Hematopoietic multipotent progenitor cell treated with erythropoietin and hydrocortisone succinate and interleukin-3 and kit ligand, for 15 days (in vitro differentiated cells): Measurements from ENCODE around the gene LDAH.

Source experiments
- DNase-seq: peaks from one replicate; pipeline ENCODE4 v3.0.0-alpha.2; 2015; ENCODE audit warnings: low spot score

LDAH gene

DNA sequence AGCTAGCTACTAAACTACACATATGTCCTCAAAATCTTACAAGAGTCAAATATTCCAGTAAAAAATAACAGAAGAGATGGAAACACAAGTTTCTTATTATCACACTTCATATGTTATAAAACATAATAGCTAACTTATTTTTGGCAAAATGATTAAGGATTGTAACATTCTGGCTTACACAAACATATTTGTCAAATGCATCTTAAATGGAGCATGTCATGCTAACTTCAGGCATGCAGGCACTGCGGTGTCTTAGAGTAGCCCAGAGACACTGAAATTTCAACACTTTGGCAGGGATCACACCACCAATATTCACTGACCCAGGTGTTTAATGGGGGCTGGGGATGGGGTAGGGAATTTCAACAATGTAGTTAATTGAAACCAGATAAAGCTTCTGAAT is 51.6 kb downstream of the LDAH start:
- DNase-seq, result no peak

DNA sequence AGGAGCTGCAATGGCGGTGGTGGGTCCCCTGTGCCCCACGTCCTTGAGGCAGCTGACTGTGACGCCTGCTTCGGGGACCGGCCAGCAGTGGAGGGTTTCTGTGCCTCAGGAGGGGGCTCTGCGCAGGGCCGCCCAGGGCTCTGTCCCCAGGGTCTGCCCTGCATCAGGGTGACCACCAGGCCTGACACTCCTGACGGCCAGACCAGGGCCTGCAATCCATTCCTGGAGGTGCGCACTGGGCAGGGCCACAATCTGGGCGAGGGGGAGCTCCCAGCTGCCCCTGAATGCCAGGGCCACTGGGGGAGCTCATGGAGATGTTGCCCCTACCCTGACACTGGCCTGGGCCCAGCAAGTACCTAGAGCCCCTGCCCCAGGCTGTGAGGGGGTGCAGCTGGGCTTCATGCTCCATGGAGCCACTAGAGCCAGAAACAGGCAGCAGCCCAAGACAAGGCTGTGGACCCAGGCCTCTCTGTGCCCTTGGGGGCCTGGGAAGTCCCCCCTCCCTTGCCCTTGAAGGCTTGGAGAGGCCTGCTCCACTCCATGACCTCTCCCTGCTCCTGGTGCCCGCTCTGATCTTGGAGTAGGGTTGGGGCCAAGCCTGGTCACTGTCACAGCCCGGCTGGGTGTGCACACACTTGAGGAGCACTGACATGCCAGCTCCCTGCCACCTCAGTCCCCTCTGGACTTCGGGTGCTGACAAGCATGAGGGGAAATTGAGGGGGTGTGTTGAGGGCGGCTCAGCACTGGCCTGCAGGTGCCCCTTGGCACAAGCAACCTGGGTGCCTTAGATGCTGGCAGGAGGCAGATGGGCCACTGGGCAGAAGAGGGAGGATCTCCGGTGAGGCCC is 55.9 kb downstream of the LDAH start:
- no peak for DNase-seq

GRCh38 chr2:20766213-20766612 is 56.7 kb downstream of the LDAH start:
- no peak for DNase-seq

DNA sequence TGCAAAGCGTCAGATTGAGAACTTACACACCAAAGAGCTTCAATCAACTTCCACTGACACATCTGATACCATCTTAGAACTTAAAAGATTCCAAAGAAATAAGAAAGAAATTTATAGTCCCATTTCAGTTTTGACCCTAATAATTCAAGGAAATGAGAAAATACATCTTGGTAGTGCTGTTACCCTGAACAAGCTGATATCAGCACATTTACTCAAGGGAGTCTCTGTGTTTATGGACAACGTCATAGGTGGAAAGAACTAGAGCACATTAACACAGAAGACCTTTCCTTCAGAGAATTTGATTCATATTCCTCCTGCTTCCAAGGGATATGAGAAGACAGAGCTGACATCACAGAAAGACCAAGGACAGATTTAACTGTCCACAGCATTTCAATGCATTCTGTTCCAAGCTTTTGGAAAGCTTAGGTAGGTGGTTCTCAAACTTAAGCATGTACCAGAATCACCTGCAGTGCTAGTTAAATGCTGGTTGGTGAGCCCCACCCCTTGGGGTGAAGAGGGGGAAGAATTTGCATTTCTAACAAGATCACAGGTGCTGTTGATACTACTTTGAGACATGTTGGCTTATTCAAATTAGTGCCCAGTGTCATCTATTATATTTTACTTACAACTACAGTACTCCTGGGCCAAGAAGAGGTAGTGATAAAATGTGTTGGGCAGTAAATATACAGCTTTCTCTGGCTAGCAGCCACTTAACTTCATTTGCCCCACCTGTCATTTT is 59.8 kb downstream of the LDAH start:
- DNase-seq, result no peak

GRCh38 chr2:20759487-20759886 is 63.4 kb downstream of the LDAH start:
- no peak for DNase-seq

DNA sequence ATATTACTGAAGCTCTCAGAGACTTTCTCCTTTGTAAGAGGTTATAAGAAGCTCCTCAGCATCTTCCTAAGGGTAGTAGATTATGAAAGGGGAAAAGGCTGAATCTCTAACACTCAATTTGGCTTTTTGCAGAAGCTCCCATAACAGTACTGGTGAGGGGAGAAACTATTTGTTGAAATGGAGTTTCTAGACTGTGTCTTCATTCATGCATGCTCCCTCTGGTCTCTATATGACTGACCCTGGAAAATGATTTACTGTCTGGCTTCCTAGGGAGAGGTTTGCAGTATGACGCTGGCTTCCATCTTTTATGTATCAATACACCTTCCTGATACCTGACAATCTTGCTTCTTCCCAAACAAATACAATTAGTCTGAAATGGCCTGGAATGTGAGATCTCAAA is 63.9 kb downstream of the LDAH start:
- DNase-seq, result no peak

DNA sequence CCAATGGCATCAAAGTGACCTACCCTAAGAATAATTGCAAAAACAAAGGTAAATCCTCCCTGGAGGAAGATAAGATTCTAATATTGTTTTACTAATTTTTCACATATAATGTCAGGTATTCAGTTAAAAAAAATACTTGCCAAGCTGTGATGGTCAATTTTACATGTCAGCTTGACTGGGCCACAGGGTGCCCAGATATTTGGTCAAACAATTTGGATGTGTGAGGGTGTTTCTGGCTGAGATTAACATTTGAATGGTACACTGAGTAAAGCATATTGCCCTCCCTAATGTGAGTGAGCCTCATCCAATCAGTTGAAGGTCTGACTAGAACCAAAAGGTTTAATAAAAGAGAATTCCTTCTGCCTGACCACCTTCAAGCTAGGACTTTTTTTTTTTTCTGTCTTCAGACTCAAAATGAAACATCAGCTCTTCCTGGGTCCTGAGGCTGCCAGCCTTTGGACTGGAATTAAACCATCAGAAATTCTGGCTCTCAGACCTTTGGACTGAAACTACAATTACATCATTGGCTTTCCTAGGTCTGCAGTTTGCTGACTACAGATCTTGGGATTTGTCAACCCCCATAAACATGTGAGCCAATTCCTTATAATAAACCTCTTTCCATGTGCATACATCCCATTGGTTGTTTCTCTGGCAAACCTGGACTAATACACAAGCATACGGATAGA is 65.4 kb downstream of the LDAH start:
- no peak for DNase-seq

DNA sequence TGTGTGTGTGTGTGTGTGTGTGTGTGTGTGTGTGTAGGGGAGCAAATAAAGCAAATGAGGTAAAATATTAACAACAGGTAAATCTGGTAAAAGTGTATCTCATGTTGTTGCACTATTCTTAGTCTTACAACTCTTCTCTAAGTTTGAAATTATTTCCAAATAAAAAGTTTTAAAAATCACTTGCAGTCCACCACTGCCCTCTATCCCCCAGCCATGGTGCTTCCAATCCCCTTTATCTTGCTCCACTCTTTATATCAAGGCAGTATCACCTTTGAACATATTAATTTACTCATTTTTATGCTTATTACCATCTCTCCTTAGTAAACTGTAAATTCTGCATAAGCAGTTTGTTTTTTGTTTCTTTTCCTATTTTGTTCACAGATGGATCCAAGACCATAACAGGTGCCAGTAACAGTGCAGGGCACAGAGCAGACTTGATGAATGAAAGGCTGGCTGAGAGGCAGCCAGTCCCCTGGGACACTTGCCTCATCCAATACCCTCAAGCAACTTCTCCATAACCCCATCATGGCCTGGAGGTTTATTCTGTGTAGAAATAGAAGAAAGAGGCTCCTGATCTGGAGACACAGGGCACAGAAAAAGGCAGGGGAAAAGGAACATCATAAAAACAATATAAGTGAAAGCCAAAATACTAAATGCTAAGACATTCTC is 67.6 kb downstream of the LDAH start:
- no peak for DNase-seq

GRCh38 chr2:20752293-20752692 is 70.6 kb downstream of the LDAH start:
- DNase-seq, result no peak

GRCh38 chr2:20747317-20747716 is 75.6 kb downstream of the LDAH start:
- no peak for DNase-seq

DNA sequence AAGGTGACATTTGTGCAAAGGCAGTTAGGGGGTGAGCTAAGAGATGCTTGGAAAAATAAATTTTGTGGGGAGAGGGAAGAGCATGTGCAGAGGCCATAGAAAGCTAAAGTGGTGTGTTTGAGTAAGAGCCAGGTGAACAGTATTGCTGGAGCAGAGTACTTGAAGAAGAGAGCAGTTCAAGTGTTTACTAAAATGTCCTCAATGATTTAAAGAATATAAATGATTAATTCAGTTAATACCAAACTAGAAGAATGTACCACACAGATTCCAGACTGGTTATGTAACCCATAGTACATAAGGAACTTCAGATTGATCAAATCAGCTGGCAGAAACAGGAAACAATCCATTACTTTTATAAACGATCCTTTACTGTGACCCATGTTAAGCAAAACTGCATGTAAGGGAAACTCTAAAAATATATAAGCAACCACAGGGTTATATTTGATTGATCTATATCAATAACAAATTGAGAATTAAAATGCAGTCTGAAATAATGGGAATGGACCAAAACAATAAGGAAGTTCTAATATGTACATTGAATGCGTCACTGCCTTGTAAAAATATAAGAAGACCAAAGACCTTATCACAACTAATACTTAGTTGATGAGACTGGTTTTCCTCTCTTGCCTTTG is 76.9 kb downstream of the LDAH start:
- DNase-seq, result no peak

DNA sequence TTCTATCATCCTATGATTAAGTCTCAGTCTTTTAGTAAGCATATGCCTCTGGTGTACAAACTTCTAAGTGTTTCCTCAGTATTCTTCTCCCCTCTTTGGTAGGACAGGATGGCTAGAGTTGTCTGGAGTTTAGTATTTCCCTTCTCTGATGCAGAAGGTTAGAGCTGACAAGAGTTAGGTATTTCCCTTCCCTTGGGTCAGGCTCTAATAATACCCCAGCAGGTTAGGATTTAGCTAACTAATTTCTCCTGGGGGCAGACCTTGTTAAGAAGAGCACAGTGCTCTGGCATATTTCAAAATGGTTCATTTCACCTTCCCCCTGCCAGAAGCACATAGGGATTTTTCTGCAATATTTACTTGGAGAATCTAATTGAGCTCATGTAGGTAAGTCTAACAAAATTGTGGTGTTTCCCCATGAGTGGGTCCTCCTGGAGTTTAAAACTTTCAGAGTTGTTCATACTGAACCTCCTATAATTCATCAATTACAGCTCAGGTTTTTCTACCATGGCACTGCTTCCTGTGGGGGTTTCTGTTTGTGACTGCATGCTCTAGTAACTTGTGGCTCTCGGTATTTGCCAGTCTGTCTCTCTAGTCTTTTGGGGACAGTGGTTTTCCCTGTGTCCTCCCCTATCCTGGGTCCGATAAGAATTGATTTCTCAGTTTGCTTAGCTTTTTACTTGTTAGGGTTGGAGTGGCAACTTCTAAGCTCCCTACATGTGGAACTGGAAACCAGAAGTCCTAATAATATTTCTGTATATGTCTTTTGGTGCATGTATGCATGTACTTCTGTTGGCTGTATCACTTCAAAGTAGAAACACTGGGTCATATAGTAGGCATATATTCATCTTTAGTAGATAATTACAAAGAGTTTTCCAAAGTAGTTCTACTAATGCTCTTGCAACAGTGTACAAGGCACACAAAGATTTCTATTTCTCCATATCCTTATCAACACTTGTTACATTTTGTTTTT is 78.2 kb downstream of the LDAH start:
- DNase-seq, result no peak

DNA sequence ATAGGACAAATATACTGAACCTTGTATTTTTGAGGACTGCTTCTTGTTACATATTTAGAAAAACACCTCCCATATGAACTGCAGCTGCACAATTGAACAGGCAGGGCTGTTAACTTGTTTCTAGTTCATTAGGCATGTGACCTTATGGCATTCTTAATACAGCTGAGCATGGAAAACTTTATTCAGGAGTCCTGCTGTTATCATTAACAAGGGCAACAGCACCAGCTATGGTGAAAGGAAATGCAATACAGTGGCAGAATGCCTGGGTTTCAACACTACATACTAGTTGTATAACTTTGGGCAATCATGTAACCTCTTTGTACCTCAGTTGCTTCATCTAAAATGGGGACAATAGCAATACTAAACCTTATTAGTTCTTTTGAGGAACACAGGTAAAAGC is 84.1 kb downstream of the LDAH start:
- no peak for DNase-seq

- DNase-seq, result no peak
Measured at GRCh38 chr2:20737505-20737904, 85.4 kb downstream of the LDAH start.

GRCh38 chr2:20728114-20728758 is 94.7 kb downstream of the LDAH start:
- no peak for DNase-seq

GRCh38 chr2:20726913-20727312 is 96.0 kb downstream of the LDAH start:
- DNase-seq, result no peak

- DNase-seq, result no peak
Measured at GRCh38 chr2:20725782-20726181, 97.1 kb downstream of the LDAH start.

DNA sequence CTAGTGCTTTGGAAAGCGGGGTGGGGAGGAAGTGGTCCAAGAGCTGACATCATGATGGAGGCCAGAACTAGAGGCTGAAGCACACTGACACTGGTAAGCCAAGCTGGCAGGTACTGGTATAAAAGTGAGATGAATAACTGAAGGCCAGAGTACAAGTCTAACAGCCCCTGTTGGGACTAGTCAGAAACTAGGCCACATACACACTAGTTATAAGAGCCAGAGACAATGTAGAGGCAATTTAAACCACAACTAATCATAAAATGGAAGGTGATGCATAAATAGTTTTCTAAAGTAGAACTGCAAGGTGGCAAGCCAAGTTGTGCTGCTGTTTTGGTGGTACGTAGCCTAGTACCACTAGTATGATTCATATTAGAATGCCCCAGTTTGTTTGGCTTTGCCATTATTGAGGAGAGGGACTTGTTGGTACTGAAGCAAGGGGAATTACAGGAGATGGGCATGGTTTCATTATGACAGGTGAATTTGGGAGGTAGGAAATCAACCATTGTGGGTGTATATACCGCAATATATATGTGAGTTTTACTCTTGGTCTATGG is 98.3 kb downstream of the LDAH start:
- no peak for DNase-seq

DNA sequence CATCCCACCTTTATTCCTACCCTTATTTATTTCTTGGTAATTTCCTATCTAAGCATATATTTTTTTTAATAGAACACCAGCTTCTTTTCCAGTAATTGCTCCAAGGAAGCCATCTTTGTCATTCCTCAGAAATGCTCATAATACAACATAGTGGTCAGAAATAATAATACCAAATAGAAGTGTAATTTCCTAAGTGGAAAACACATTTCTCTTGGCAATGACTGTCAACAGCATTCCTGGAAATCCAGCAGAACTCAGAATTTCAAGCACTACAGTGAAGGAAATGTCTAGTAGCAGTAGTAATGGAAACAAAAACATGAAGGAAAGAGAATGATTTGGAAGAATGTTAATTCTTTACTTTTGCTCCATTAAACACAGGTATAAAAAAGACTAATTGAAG is 99.4 kb downstream of the LDAH start:
- no peak for DNase-seq
